Measurements from ENCODE around the gene KPTN.

Gene KPTN

GRCh38 chr19:47433121-47433520 lies 50.9 kb downstream of the KPTN start:
- peak; percentile 54 for DNase-seq (ENCODE audit: low read depth)

DNA sequence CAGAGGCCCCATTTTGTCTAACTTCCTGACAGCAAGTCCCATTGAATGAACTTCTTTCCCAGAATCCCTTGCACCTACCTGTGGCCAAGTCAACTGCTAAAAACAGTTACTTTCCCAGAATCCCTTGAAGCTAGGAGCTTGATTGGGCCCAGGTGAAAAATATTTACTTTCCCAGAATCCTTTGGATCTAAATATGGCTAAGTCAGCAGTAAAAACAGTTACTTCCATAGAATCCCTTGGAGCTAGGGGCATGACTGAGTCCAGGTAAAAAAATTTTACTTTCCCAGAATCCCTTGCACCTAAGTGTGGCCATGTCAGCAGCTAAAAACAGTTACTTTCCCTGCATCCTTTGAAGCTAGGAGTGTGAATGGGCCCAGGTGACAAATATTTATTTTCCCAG lies 51.5 kb downstream of the KPTN start:
- no peak for DNase-seq (ENCODE audit: low read depth)

GRCh38 chr19:47432091-47432490 lies 51.9 kb downstream of the KPTN start:
- DNase-seq (ENCODE audit: low read depth): no peak

- DNase-seq (ENCODE audit: low read depth): peak; percentile 52
These were observed 53.8 kb downstream of the KPTN start for GRCh38 chr19:47430041-47430802.

GRCh38 chr19:47429140-47429793 lies 54.8 kb downstream of the KPTN start:
- DNase-seq (ENCODE audit: low read depth): no peak

DNA sequence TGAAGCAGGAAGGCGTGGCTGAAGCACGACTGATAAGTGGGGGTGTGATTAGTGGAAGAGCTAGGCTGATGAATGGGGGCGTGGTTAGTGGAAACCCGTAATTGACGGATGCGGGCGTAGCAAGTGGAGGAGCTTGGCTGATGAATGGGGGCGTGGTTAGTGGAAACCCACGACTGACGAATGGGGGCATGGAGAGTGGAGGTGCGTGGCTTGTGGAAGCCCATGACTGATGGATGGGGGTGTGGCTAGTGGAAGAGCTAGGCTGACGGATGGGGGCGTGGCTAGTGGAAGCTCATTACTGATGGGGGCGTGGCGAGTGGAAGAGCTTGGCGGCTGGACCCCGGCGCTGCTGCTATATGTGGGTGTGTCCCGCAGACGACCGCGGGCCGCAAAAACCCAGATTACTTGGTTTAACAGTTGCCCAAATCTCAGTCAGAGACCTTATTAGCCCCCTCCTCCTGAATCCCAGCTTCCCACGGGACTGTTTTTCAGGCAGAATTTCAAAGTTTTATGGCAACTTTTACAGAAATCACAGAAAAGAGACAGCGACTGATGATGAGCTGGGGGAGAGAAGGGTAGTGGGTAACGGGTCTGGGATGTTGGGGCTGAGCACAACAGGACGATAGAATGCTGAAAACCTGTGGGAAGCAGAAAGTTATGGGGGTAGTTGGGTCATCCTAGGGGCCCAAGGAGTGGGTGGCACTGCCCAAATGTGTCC lies 55.7 kb downstream of the KPTN start:
- DNase-seq (ENCODE audit: low read depth): peak; percentile 96

DNA sequence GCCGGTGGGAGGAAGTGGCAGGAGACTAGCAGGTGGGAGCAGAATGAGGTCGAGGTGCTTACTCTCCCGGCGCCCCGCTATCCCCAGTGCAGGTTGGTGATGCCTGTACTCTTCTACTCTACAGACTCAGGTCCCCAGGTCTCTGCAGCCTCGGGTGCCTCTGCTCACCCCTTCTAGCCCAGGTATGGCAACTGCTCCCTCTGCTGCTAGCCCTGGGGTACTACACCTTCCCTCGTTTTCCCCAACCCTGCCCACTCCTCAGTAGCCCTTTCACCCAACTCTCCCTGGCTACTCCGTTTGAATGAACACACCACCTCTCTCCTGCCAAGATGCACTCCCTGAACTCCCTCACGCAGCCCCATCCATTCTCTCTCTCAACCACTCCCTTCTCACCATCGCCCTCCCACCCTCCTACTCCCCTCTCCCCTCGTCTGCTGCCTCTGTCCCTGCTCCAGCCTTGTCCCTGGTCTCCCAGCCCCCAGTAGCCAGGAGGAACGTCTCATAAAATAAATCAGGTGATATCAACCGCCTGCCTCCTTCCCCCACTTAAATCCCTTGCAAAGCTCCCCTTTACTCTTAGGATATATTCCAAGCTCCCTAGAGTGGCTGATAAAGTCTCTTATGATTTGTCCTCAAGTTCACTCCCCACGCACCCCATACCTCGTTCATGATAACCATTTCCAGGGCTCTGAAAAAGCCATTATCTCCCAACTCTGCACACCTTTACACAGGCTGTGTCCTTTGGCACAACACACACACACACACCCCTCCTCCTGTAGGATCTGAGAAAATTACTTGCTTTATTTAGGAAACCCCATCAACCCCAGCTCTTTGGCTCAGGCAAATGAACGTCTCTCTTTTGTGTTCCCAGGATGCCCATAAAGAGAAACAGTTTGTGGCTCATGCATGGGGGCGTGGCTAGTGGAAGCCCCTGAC lies 56.5 kb downstream of the KPTN start:
- peak; percentile 26 for DNase-seq (ENCODE audit: low read depth)

All from fibroblast of gingiva (primary cell).